ENCODE data around the gene CLDN9. TPM values are rescaled to one million over a fixed set of nuclear protein-coding genes. Genes with fewer than 3 reads are reported as not detected.

Gene CLDN9
- total RNA-seq, 1 donor from 2014 or later, result 0.05 TPM

- DNase-seq (ENCODE audit: low read depth), result no peak
These were observed 20.2 kb upstream of the CLDN9 start for GRCh38 chr16:2992383-2993081.

- no peak for DNase-seq (ENCODE audit: low read depth)
These were observed 16.4 kb upstream of the CLDN9 start for GRCh38 chr16:2996298-2996697.

- no peak for DNase-seq (ENCODE audit: low read depth)
These were observed 12.8 kb upstream of the CLDN9 start for GRCh38 chr16:2999929-3000328.

GRCh38 chr16:3000540-3000939 lies 12.2 kb upstream of the CLDN9 start:
- no peak for DNase-seq (ENCODE audit: low read depth)

- no peak for DNase-seq (ENCODE audit: low read depth)
These were observed 11.4 kb upstream of the CLDN9 start for GRCh38 chr16:3001316-3001715.

GRCh38 chr16:3003582-3004270 lies 9.0 kb upstream of the CLDN9 start:
- DNase-seq (ENCODE audit: low read depth), result peak; percentile 99

- no peak for DNase-seq (ENCODE audit: low read depth)
These were observed 8.4 kb upstream of the CLDN9 start for GRCh38 chr16:3004319-3004718.

- no peak for DNase-seq (ENCODE audit: low read depth)
These were observed 7.9 kb upstream of the CLDN9 start for GRCh38 chr16:3004781-3005284.

- no peak for DNase-seq (ENCODE audit: low read depth)
These were observed 5.4 kb upstream of the CLDN9 start for GRCh38 chr16:3007059-3007956.

GRCh38 chr16:3007957-3008689 lies 4.6 kb upstream of the CLDN9 start:
- DNase-seq (ENCODE audit: low read depth), result no peak

GRCh38 chr16:3008690-3009037 lies 4.1 kb upstream of the CLDN9 start:
- DNase-seq (ENCODE audit: low read depth), result no peak

GRCh38 chr16:3009568-3010390 lies 2.9 kb upstream of the CLDN9 start:
- DNase-seq (ENCODE audit: low read depth), result no peak

GRCh38 chr16:3010510-3010909 lies 2.2 kb upstream of the CLDN9 start:
- no peak for DNase-seq (ENCODE audit: low read depth)

GRCh38 chr16:3012246-3012645 lies 477 bp upstream of the CLDN9 start:
- no peak for DNase-seq (ENCODE audit: low read depth)

- no peak for DNase-seq (ENCODE audit: low read depth)
These were observed 798 bp downstream of the CLDN9 start for GRCh38 chr16:3013491-3013951.

- no peak for DNase-seq (ENCODE audit: low read depth)
These were observed 1.4 kb downstream of the CLDN9 start for GRCh38 chr16:3013998-3014690.

- DNase-seq (ENCODE audit: low read depth), result no peak
These were observed 2.2 kb downstream of the CLDN9 start for GRCh38 chr16:3014971-3015370.

GRCh38 chr16:3015865-3016521 lies 3.3 kb downstream of the CLDN9 start:
- no peak for DNase-seq (ENCODE audit: low read depth)

- DNase-seq (ENCODE audit: low read depth), result no peak
These were observed 4.6 kb downstream of the CLDN9 start for GRCh38 chr16:3017344-3017743.
